ENCODE data around the gene HDGF.
"Not testable (repeated sequence)": the region's sequence is repeated elsewhere in the genome, so short reads cannot be mapped to it uniquely, and the experiment has no call there.

HDGF gene

GRCh38 chr1:156776942-156777341 lies 25.5 kb upstream of the HDGF start:
- Mint-ChIP-seq H3K36me3 (ENCODE audit: insufficient read depth) (peaks cover 21% of the 10 kb centered on the region), H3K27me3 (no peaks in the 10 kb centered on the region), H3K4me1 (peaks cover 53% of the 10 kb centered on the region), H3K27ac (ENCODE audit: low read depth) (no peak overlapping the region), H3K4me3 (no peak overlapping the region), H3K9me3 (no peaks in the 10 kb centered on the region)
- DNase-seq (ENCODE audit: low spot score in 2 of 2) (no peak), ATAC-seq (replicated peaks; ENCODE audit: extremely low read depth, poor library complexity, severe bottlenecking) (no peak)

- DNase-seq (ENCODE audit: low spot score in 2 of 2) (no peak), ATAC-seq (replicated peaks; ENCODE audit: extremely low read depth, poor library complexity, severe bottlenecking) (no peak)
- H3K4me3 Mint-ChIP-seq = no peak overlapping the region
- no peaks in the 10 kb centered on the region for H3K27me3 Mint-ChIP-seq
- no peaks in the 10 kb centered on the region for H3K9me3 Mint-ChIP-seq
- peaks cover 21% of the 10 kb centered on the region for H3K36me3 Mint-ChIP-seq (ENCODE audit: insufficient read depth)
- peaks cover 52% of the 10 kb centered on the region for H3K4me1 Mint-ChIP-seq
- H3K27ac Mint-ChIP-seq (ENCODE audit: low read depth) = no peak overlapping the region
Measured at GRCh38 chr1:156775799-156776198, 24.3 kb upstream of the HDGF start.

DNA sequence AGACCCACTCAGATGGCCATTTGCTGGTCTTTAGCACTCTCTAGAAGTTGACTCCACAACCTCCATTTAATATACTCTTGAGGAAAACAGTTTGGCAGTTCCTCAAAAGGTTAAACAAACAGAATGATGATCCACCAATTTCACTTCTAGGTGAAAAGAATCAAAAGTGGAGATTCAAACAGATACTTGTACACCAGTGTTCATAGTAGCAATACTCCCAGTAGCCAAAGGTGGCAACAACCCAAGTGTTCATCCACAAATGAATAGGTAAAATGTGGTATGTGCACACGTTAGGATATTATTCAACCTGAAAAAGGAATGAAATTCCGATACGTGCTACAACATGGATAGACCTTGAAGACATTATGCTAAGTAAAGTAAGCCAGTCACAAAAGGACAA lies 22.1 kb upstream of the HDGF start:
- Mint-ChIP-seq H3K4me1 (peaks cover 72% of the 10 kb centered on the region), H3K36me3 (ENCODE audit: insufficient read depth) (peaks cover 25% of the 10 kb centered on the region), H3K27me3 (no peaks in the 10 kb centered on the region), H3K4me3 (no peak overlapping the region), H3K9me3 (no peaks in the 10 kb centered on the region), H3K27ac (ENCODE audit: low read depth) (no peak overlapping the region)
- ATAC-seq (replicated peaks; ENCODE audit: extremely low read depth, poor library complexity, severe bottlenecking) (no peak), DNase-seq (ENCODE audit: low spot score in 2 of 2) (no peak)

DNA sequence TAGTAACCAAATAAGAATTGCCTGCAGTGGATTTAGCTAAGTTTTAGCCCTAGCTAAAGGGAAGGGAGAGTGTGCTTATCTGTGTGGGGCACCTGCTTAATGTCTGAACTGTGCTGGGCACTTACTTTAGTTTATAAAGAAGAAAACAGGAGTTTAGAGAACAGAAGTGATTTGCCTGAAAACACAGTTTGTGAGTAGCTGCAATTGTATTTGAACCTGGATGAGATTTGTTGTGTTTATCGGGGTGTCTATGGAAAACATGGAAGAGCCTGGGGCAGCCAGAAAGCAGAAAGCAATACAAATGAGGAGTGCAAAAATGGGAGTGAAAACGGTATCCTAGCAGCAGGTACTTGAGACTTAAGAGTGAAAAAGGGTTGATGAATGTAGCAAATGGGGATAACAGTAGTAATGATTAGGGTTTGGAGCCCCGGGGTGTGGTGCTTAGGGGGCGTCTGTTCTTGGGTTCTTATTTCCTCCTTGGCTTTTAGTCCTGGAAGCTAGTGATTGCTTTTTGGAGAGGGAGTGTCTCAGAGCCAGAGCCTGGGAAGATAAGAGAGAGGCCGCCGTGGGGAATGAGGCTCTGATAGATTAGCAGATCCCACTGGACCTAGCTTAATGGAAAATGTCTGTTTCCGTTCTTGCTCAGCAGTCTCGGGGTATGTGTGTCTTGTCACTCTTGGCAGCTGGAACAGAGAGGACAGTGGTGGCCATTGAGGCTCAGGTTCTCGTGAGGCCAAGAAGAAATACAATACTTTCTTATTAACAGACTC lies 21.4 kb upstream of the HDGF start:
- Mint-ChIP-seq H3K36me3 (ENCODE audit: insufficient read depth) (peaks cover 28% of the 10 kb centered on the region), H3K4me3 (no peak overlapping the region), H3K27me3 (no peaks in the 10 kb centered on the region), H3K9me3 (no peaks in the 10 kb centered on the region), H3K27ac (ENCODE audit: low read depth) (no peak overlapping the region), H3K4me1 (peaks cover 73% of the 10 kb centered on the region)
- ATAC-seq (replicated peaks; ENCODE audit: extremely low read depth, poor library complexity, severe bottlenecking) (no peak), DNase-seq (ENCODE audit: low spot score in 2 of 2) (no peak)

- peaks cover 30% of the 10 kb centered on the region for H3K36me3 Mint-ChIP-seq (ENCODE audit: insufficient read depth)
- DNase-seq (ENCODE audit: low spot score in 2 of 2) (no peak), ATAC-seq (replicated peaks; ENCODE audit: extremely low read depth, poor library complexity, severe bottlenecking) (no peak)
- no peak overlapping the region for H3K4me3 Mint-ChIP-seq
- peaks cover 67% of the 10 kb centered on the region for H3K4me1 Mint-ChIP-seq
- no peaks in the 10 kb centered on the region for H3K9me3 Mint-ChIP-seq
- H3K27me3 Mint-ChIP-seq = no peaks in the 10 kb centered on the region
- H3K27ac Mint-ChIP-seq (ENCODE audit: low read depth) = no peak overlapping the region
Measured at GRCh38 chr1:156772222-156772621, 20.7 kb upstream of the HDGF start.

DNA sequence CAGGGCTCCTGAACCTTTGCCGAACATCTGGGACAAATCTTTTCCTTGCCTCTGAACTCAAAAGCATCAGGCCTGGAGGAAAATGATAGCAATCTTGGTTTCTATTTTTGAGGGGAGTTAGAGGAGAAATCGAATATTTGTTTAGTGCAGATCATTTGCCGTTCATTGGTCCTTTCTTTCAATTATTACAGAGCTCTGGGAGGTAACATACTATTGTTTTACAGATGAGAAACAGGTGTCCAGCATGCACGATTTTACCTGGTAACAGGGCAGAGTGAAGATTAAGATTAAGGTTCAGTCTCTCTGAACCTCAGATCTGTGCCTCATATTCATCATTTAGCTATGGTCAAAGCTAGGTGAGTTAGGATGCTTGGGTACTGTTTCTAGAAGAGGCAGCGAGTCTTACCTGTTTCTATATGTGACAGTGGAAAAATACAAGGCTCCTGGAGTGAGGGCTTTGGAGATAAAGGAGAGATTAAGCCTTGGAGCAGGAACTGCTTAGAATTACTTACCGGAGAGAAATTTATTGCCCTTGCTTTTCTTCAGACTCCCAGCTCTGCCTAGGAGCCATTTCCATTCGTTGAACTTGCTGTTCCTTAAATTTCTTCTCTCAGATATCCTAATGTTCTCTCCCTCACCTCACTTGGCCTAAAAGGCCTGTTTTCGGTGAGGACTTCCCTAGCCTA lies 17.3 kb upstream of the HDGF start:
- H3K36me3 Mint-ChIP-seq (ENCODE audit: insufficient read depth) = peaks cover 28% of the 10 kb centered on the region
- DNase-seq (ENCODE audit: low spot score in 2 of 2) (no peak), ATAC-seq (replicated peaks; ENCODE audit: extremely low read depth, poor library complexity, severe bottlenecking) (no peak)
- no peak overlapping the region for H3K4me3 Mint-ChIP-seq
- peaks cover 50% of the 10 kb centered on the region for H3K4me1 Mint-ChIP-seq
- H3K27me3 Mint-ChIP-seq = no peaks in the 10 kb centered on the region
- H3K27ac Mint-ChIP-seq (ENCODE audit: low read depth) = no peak overlapping the region
- H3K9me3 Mint-ChIP-seq = no peaks in the 10 kb centered on the region

DNA sequence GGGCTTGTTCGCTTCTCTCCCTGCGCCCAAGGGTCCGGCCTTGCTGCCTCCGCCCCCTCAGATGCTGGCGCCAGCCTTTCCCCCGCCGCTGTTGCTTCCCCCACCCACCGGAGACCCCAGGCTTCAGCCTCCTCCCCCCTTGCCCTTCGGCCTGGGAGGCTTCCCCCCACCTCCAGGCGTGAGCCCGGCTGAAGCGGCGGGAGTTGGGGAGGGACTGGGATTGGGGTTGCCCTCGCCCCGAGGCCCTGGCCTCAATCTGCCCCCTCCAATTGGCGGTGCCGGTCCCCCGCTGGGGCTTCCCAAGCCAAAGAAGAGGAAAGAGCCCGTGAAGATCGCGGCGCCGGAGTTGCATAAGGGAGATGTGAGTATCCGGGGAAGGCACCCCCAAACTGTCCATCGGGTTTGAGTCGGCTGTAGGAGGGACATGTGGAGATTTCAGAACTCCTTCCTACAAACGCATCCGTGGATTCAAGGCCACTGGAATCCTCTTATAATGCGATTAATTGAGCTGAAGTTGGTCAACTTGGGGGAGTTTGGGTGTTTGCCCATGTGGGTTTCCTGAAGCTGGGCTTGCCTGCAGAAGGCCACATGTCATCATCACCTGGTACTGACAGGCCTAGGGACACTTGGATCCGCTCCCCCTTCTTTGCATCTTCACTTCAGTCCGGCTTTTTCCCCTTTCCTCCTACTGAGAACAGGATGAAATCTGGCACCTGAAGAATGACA lies 16.6 kb upstream of the HDGF start:
- no peak overlapping the region for H3K27ac Mint-ChIP-seq (ENCODE audit: low read depth)
- no peak overlapping the region for H3K4me3 Mint-ChIP-seq
- H3K4me1 Mint-ChIP-seq = peaks cover 43% of the 10 kb centered on the region
- DNase-seq (ENCODE audit: low spot score in 2 of 2) (peak in 1 of 2 donors; percentile 28), ATAC-seq (replicated peaks; ENCODE audit: extremely low read depth, poor library complexity, severe bottlenecking) (peak; percentile 1)
- no peaks in the 10 kb centered on the region for H3K9me3 Mint-ChIP-seq
- H3K36me3 Mint-ChIP-seq (ENCODE audit: insufficient read depth) = peaks cover 22% of the 10 kb centered on the region
- no peaks in the 10 kb centered on the region for H3K27me3 Mint-ChIP-seq

DNA sequence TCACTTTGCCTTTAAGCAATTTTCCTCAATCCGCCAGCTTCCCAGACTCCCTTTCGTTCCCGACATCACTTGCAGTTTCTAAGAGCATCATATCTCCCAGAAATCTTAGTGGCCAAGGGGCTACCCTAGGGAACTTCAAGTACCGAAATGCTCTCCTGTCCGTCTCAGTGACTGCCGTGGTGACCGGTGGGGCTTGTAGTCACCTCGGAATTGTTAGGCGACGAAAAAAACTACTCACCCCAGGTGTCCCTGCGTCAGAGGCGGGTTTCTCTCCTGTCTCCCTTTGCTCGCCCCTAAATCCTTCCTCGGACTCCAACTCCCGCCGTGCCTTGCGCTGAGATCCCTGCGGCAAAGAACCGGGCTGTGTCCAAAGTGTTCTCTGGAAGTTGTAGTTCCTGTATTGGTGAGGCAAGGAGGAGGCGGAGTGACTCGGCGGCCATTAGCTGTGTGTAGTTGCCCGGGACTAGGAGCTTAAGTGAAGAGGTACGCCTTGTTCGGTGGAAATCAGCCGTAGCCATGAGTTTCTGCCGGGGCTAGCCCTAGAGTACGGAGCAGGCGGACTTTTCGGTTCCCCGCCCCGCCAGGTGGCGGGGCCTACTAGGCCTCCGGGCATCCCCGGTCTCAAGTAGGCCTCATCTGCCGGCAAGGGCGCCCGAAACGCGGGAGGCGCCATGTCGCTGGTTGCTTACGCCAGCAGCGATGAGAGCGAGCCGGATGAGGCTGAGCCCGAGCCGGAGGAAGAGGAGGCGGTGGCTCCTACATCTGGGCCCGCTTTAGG lies 15.8 kb upstream of the HDGF start, which contains the start of gene PRCC:
PRCC (plus strand) TSS at position 435 of the 778 bp plus-strand sequence; CDS start at position 672, 237 bp downstream.
- Mint-ChIP-seq H3K36me3 (ENCODE audit: insufficient read depth) (peaks cover 22% of the 10 kb centered on the region), H3K27me3 (no peaks in the 10 kb centered on the region), H3K9me3 (no peaks in the 10 kb centered on the region), H3K27ac (ENCODE audit: low read depth) (no peak within 1 kb of the TSS), H3K4me3 (no peak within 1 kb of the TSS), H3K4me1 (peaks cover 36% of the 10 kb centered on the region)
- ATAC-seq (replicated peaks; ENCODE audit: extremely low read depth, poor library complexity, severe bottlenecking) (peak; percentile 96), DNase-seq (ENCODE audit: low spot score in 2 of 2) (peak; percentile 88 to 98)

GRCh38 chr1:156766298-156767100 lies 15.0 kb upstream of the HDGF start:
- H3K27ac Mint-ChIP-seq (ENCODE audit: low read depth) = no peak overlapping the region
- no peaks in the 10 kb centered on the region for H3K9me3 Mint-ChIP-seq
- H3K4me1 Mint-ChIP-seq = peaks cover 34% of the 10 kb centered on the region
- no peak overlapping the region for H3K4me3 Mint-ChIP-seq
- no peaks in the 10 kb centered on the region for H3K27me3 Mint-ChIP-seq
- ATAC-seq (replicated peaks; ENCODE audit: extremely low read depth, poor library complexity, severe bottlenecking) (no peak), DNase-seq (ENCODE audit: low spot score in 2 of 2) (no peak)
- peaks cover 22% of the 10 kb centered on the region for H3K36me3 Mint-ChIP-seq (ENCODE audit: insufficient read depth)

DNA sequence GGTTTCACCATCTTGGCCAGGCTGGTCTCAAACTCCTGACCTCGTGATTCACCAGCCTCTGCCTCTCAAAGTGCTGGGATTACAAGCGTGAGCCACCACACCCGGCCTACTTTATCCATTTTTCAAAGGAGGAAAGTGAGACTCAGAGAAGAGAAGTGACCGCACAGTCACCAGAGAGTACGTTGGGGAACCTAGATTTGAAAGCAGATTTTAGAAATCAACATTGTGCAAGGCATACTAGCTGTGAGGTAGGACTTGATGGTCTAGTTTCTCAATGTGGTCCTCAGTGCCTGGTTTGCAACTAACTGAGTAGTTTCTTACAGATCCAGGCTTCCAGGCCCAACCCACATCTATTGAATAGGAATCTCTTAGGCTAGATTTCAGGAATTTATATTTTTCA lies 14.2 kb upstream of the HDGF start:
- no peaks in the 10 kb centered on the region for H3K9me3 Mint-ChIP-seq
- ATAC-seq (replicated peaks; ENCODE audit: extremely low read depth, poor library complexity, severe bottlenecking) (no peak), DNase-seq (ENCODE audit: low spot score in 2 of 2) (no peak)
- peak overlapping the region; percentile 53 for H3K27ac Mint-ChIP-seq (ENCODE audit: low read depth)
- no peaks in the 10 kb centered on the region for H3K27me3 Mint-ChIP-seq
- H3K4me1 Mint-ChIP-seq = peaks cover 26% of the 10 kb centered on the region
- H3K36me3 Mint-ChIP-seq (ENCODE audit: insufficient read depth) = peaks cover 17% of the 10 kb centered on the region
- no peak overlapping the region for H3K4me3 Mint-ChIP-seq

- H3K4me3 Mint-ChIP-seq; DNase-seq (ENCODE audit: low spot score in 2 of 2); H3K27me3 Mint-ChIP-seq; H3K9me3 Mint-ChIP-seq; ATAC-seq (replicated peaks; ENCODE audit: extremely low read depth, poor library complexity, severe bottlenecking): not testable (repeated sequence)
- peaks cover 22% of the 10 kb centered on the region for H3K4me1 Mint-ChIP-seq
- H3K36me3 Mint-ChIP-seq (ENCODE audit: insufficient read depth) = peaks cover 13% of the 10 kb centered on the region
- H3K27ac Mint-ChIP-seq (ENCODE audit: low read depth) = peak overlapping the region; percentile 53
Measured at GRCh38 chr1:156765136-156765535, 13.7 kb upstream of the HDGF start.

- H3K4me1 Mint-ChIP-seq = no peaks in the 10 kb centered on the region
- H3K27ac Mint-ChIP-seq (ENCODE audit: low read depth) = no peak overlapping the region
- no peak overlapping the region for H3K4me3 Mint-ChIP-seq
- DNase-seq (ENCODE audit: low spot score in 2 of 2) (no peak), ATAC-seq (replicated peaks; ENCODE audit: extremely low read depth, poor library complexity, severe bottlenecking) (no peak)
- peaks cover 3% of the 10 kb centered on the region for H3K36me3 Mint-ChIP-seq (ENCODE audit: insufficient read depth)
- H3K9me3 Mint-ChIP-seq = no peaks in the 10 kb centered on the region
- no peaks in the 10 kb centered on the region for H3K27me3 Mint-ChIP-seq
Measured at GRCh38 chr1:156760796-156761104, 9.3 kb upstream of the HDGF start.

All from central memory CD8-positive, alpha-beta T cell (primary cell).